DMS79 (cell line): ENCODE measurements around the gene DPP8.
A peak's percentile ranks its signal among the peaks of the same experiment; 100 is the strongest.
"Not testable (repeated sequence)": the region's sequence is repeated elsewhere in the genome, so short reads cannot be mapped to it uniquely, and the experiment has no call there.

Source experiments
- DNase-seq: peaks from one replicate; lab custom pipeline; 2025; lab: John Stamatoyannopoulos, UW

DPP8 gene

GRCh38 chr15:65402961-65403360 is 114.5 kb downstream of the DPP8 start:
- no peak for DNase-seq

DNA sequence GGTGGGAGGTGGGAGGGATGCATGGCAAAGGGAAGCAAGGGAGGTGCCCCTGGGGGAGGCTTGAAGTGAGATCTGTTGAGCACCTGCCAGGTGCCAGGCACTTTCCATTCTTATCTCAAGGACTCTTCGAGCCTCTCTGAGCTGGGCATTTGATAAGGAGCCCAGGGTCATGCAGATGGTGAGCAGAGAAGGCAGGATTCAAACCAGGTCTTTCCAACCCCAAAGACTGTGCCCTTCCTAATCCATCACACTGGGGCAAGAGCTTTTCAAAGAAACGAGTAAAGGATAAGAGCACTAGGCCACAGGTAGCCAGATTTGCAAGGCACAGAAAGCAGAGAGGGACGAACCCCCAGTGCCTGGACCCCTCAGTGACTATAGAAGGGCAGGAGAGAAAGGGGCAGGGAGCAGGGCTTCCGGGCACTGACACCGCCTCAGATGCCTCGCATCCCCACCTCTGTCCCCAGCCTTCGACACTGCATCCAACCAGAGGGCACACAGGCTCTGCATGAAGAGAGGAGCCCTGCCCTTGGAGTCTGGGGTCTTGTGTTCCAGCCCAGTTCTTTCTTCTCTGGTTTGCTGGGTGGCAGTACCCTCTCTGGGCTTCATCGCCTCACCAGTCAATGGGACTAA is 115.8 kb downstream of the DPP8 start:
- peak; percentile 79 for DNase-seq

DNA sequence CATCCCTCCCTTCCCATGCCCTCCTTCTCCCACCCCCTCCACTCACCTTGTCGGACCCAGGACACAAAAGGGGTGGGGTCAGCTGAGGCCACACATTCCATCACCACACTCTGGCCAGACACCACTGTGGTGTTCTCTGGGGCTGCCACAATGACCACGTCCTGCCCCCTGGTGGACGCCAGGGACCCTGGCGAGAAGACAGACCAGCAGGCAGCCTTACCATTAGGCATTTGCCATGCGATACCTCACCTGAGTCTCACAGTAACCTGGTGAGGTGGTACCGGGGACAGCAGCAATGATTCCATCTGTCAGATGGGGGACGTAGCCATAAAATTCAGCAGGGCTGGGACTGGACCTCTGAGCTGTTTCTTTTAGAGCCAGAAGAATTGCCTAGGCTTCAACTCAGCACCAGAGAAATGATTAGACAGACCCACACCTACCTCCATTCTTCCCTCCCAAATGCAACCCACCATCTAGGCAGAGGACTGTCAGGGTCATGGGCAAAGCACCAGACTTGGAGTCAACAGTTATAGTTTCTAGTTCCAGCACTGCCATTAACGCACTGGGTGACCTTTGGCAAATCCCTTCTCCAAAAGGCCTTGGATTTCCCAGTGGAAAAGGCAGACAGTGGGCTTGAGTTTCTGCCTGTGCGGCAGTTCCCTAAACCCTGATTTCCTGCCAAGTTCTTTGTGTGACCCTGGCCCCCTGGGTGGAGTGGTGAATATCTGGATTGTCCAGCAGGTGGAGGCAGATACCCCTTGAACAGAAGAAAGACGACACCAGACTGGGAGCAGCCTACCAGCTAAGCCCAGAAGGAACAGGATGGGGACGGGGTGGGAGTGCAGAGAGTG is 116.5 kb downstream of the DPP8 start:
- DNase-seq: no peak

DNA sequence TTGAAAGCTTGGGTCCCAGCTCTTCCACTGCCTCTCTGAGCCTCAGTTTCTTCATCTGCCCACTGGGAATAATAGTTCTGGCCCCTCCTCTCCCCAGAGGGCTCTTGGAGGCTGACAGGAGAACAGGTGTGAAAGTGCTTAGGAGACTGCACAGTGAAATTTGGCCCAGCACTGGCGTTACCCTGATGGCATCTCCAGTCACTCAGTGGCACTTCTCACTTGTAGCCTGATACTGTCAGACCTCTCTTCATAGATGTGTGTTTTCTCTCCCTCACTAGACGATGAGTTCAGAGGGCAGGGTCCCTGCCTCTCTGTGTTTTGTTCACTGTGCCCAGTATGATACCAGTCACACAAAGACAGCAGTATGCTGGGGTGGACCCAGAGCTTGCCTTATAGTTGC is 117.5 kb downstream of the DPP8 start:
- no peak for DNase-seq

DNA sequence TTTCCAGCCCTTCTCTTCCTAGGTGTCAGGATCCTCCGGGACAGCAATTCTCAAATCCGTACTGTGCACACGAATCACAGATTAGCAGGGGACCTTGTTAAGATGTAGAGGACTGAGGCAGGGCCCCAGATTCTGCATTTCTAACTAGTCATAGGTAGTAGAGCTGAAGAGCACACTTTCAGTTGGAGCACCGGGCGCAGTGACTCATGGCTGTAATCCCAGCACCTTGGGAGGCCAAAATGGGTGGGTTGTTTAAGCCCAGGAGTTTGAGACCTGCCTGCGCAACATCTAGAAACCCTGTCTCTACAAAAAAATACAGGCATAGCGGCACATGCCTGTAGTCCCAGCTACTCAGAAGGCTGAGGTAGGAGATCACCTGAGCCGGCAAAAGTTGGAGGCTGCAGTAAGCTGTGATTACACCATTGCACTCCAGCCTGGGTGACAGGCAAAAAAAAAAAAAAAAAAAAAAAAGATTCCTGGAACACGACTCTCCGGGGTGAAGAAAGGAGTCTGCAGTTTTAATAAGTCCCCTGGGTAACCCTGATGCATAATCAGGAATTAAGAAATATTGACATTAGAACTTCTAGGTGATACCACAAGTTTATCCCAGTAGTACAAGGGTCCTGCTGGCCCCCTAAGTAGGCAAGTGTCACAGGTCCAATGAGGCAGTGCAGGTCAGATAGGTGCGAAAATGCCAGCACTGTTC is 118.3 kb downstream of the DPP8 start:
- no peak for DNase-seq

DNA sequence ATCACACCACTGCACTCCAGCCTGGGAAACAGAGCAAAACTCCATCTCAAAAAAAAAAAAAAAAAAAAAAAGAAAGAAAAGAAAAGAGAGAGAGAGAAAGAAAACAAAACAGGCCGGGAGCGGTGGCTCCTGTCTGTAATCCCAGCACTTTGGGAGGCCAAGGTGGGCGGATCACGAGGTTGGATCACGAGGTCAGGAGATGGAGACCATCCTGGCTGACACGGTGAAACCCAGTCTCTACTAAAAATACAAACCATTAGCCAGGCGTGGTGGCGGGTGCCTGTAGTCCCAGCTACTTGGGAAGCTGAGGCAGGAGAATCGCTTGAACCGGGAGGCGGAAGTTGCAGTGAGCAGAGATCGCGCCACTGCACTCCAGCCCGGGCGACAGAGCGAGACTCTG is 119.0 kb downstream of the DPP8 start:
- DNase-seq: not testable (repeated sequence)

DNA sequence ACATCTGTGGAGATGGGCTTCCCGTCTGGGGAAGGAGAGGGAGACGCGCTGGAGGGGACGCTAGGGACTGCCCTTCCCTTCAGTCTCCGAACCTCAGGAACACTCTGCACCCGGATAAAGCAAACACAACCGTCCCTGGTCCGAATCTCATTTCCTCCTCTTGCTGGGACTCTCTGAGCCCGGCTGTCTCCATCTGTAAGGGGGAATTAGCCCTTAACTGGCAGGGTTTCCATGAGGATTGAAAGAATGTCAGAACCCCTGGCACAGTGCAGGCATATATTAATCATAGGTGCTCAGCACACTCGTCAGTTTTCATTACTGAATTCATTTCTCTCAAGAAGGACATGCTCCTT is 120.5 kb downstream of the DPP8 start:
- DNase-seq: no peak

GRCh38 chr15:65396283-65396964 is 121.1 kb downstream of the DPP8 start:
- DNase-seq: no peak

DNA sequence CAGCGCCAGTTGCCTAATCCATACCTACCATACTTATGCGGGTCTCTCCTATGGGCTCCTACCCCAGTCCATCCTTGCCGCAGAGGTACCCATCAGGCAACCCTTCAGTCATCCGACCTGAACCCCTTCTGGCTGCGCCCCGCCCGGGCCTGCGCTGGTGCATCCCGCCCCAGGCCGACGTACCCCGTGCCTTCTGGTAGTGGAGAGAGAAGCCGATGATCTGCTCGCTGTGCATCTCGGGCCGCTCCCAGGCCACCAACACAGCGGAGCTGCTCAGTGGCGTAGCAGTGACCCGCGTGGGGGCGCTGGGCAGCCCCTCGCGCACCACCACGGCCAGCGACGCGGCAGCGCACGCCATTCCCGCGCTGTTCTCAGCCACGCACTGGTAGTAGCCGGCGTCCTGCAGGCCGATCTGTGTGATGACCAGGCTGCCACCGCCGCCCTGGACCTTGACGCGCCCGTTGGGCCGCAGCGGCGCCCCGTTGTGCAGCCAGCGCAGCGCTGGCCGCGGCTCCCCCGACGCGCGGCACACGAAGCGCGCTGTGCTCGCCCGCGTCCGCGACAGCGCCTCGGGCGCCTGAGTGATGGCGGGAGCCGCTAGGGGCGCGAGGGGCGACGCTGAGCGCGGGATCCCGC is 121.8 kb downstream of the DPP8 start:
- DNase-seq: no peak

- DNase-seq: no peak
These were observed 122.6 kb downstream of the DPP8 start for GRCh38 chr15:65394936-65395335.

GRCh38 chr15:65394280-65394789 is 123.2 kb downstream of the DPP8 start:
- no peak for DNase-seq

- DNase-seq: no peak
These were observed 123.9 kb downstream of the DPP8 start for GRCh38 chr15:65393557-65393956.

GRCh38 chr15:65393091-65393490 is 124.4 kb downstream of the DPP8 start:
- DNase-seq: no peak
